HFF-Myc (cell line): ENCODE data around the gene NIBAN1.

Source experiments
- DNase-seq: peaks from one replicate; pipeline ENCODE4 v3.0.0-alpha.2; 2011; ENCODE audit warnings: low read depth; ENCODE audit errors: extremely low read depth
- H3K4me3 ChIP-seq: replicated peaks from 2 replicates; pipeline ENCODE4 v1.5.1; 2011; ENCODE audit warnings: low read depth, mild to moderate bottlenecking, control low read depth, low read length
- TF ChIP-seq, protein P1 (sequence below): IDR thresholded peaks from 2 replicates; pipeline ENCODE4 v1.5.1; 2012; ENCODE audit warnings: mild to moderate bottlenecking, low read depth, low read length, control low read depth; ENCODE audit errors: missing control alignments

NIBAN1 gene

GRCh38 chr1:184945678-184946412, 28.5 kb downstream of the NIBAN1 start:
- TF ChIP-seq, protein P1, sequence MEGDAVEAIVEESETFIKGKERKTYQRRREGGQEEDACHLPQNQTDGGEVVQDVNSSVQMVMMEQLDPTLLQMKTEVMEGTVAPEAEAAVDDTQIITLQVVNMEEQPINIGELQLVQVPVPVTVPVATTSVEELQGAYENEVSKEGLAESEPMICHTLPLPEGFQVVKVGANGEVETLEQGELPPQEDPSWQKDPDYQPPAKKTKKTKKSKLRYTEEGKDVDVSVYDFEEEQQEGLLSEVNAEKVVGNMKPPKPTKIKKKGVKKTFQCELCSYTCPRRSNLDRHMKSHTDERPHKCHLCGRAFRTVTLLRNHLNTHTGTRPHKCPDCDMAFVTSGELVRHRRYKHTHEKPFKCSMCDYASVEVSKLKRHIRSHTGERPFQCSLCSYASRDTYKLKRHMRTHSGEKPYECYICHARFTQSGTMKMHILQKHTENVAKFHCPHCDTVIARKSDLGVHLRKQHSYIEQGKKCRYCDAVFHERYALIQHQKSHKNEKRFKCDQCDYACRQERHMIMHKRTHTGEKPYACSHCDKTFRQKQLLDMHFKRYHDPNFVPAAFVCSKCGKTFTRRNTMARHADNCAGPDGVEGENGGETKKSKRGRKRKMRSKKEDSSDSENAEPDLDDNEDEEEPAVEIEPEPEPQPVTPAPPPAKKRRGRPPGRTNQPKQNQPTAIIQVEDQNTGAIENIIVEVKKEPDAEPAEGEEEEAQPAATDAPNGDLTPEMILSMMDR, result no peak
- no peak overlapping the region for H3K4me3 ChIP-seq
- no peak for DNase-seq

DNA sequence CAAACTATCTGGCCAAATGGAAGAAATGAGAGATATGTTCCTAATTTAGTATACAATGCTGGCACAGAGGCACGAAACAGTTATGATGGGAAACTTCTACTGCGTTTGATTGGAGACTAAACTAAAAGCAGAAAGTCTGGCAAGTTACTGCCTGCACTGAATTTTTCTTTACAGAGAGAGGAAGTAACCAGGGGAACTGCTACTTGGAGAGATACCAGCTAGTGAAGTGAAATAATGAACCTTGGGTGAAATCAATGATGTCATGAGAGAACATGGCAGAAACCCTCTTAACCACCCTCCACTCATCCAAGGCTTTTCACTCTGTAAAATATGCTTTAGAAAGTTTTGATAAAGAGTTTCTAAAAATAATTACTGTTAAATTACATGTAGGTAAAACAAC, 29.3 kb downstream of the NIBAN1 start:
- DNase-seq, result no peak
- TF ChIP-seq, protein P1, result no peak
- no peak overlapping the region for H3K4me3 ChIP-seq

GRCh38 chr1:184943998-184944397, 30.3 kb downstream of the NIBAN1 start:
- TF ChIP-seq, protein P1, result no peak
- H3K4me3 ChIP-seq, result no peak overlapping the region
- DNase-seq, result no peak

GRCh38 chr1:184941735-184942134, 32.6 kb downstream of the NIBAN1 start:
- no peak overlapping the region for H3K4me3 ChIP-seq
- TF ChIP-seq, protein P1, result no peak
- no peak for DNase-seq

- TF ChIP-seq, protein P1, result no peak
- no peak overlapping the region for H3K4me3 ChIP-seq
- DNase-seq, result no peak
Observed at GRCh38 chr1:184941410-184941733, 32.9 kb downstream of the NIBAN1 start.

GRCh38 chr1:184940694-184941409, 33.5 kb downstream of the NIBAN1 start:
- H3K4me3 ChIP-seq, result no peak overlapping the region
- no peak for DNase-seq
- TF ChIP-seq, protein P1, result no peak

DNA sequence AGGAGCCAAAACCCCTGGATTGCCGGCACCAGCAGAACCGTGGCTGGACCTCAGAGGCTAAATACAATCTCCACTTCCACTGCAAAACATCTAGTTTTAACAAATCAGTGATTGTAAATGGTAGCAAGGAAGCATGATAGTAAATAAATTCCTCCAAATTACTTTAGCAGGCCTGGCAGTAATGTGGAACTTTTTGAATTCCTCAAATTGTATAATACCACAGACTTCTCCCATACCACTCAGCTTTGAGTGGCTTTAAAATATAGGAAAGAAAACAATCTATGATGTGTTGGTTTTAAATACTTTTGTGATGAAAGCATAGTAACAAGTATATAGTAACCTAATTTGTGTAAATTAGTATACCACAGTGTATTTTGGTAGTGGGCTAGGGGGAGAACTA, 34.1 kb downstream of the NIBAN1 start:
- DNase-seq, result no peak
- H3K4me3 ChIP-seq, result no peak overlapping the region
- TF ChIP-seq, protein P1, result no peak
